Spleen (tissue), 7 donors: Measurements from ENCODE around the gene PRX.

Source experiments
- POLR2AphosphoS5 ChIP-seq, 3 donors: sonication (generic); formaldehyde crosslinking; IDR thresholded peaks; one replicate each; pipeline ENCODE4 v1.5.1; 2017; ENCODE audit warnings: antibody characterized with exemption in 3 of 3
- TF ChIP-seq, protein P1 (sequence below), 11 experiments: fragments of 200-600 bp in 7 of 11; fragments of 450-650 bp in 4 of 11; sonication (generic) in 4 of 11; IDR thresholded peaks in 8 of 11; conservative IDR thresholded peaks in 3 of 11; 1 replicate in 7 of 11; 2 replicates in 4 of 11; pipeline versions ENCODE4 v1.4.0 to v1.8.0; 2016 to 2021; ENCODE audit warnings: antibody characterized with exemption in 11 of 11, inconsistent platforms in 4 of 11, mild to moderate bottlenecking in 1 of 11
- donor health status: DM: no; HTN: no; CAD: no; lungs with moderate emphysema.
- donor health status: DM: no; HTN: no; CAD: no.
- donor health status: DM: no; HTN: no; CAD: no.

DNA sequence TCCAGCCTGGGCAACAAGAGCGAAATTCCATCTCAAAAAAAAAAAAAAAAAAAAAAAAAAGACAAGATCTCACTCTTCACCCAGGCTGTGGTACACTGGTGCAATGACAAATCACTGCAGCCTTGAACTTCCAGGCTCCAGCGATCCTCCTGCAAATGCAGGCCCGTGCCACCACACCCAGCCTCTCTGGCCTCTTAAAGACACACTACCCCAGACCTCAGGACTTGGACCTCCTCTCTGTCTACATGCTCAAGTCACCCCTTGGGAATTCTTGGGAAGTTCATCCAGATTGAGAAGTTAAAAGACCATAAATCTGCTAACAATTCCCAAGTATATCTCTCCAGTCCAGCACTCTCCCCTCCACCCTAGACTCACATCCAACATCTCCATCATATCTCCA, 12.6 kb downstream of the PRX start:
- TF ChIP-seq, protein P1, sequence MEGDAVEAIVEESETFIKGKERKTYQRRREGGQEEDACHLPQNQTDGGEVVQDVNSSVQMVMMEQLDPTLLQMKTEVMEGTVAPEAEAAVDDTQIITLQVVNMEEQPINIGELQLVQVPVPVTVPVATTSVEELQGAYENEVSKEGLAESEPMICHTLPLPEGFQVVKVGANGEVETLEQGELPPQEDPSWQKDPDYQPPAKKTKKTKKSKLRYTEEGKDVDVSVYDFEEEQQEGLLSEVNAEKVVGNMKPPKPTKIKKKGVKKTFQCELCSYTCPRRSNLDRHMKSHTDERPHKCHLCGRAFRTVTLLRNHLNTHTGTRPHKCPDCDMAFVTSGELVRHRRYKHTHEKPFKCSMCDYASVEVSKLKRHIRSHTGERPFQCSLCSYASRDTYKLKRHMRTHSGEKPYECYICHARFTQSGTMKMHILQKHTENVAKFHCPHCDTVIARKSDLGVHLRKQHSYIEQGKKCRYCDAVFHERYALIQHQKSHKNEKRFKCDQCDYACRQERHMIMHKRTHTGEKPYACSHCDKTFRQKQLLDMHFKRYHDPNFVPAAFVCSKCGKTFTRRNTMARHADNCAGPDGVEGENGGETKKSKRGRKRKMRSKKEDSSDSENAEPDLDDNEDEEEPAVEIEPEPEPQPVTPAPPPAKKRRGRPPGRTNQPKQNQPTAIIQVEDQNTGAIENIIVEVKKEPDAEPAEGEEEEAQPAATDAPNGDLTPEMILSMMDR (IDR thresholded peaks at IDR 0.05 in 8 of 11, conservative IDR thresholded peaks at IDR 0.05 in 3 of 11): no peak
- no peak for TF ChIP-seq POLR2AphosphoS5 (IDR thresholded peaks at IDR 0.05)
